Esophagus squamous epithelium (tissue), 4 donors: ENCODE data around the gene SYT5.

ENCODE experiments used
- CTCF ChIP-seq, 6 experiments: fragments of 450-650 bp in 4 of 6; fragments of 200-600 bp in 2 of 6; sonication (generic) in 2 of 6; IDR thresholded peaks; one replicate each; pipeline ENCODE4 v1.5.1; 2016 to 2019; ENCODE audit warnings: antibody characterized with exemption in 6 of 6, mild to moderate bottlenecking in 4 of 6, moderate library complexity in 4 of 6
- POLR2A ChIP-seq, 4 donors: fragments of 450-650 bp; IDR thresholded peaks; one replicate each; pipeline ENCODE4 v1.6.1; 2017; ENCODE audit warnings: antibody characterized with exemption in 4 of 4, mild to moderate bottlenecking in 4 of 4, moderate library complexity in 3 of 4

DNA sequence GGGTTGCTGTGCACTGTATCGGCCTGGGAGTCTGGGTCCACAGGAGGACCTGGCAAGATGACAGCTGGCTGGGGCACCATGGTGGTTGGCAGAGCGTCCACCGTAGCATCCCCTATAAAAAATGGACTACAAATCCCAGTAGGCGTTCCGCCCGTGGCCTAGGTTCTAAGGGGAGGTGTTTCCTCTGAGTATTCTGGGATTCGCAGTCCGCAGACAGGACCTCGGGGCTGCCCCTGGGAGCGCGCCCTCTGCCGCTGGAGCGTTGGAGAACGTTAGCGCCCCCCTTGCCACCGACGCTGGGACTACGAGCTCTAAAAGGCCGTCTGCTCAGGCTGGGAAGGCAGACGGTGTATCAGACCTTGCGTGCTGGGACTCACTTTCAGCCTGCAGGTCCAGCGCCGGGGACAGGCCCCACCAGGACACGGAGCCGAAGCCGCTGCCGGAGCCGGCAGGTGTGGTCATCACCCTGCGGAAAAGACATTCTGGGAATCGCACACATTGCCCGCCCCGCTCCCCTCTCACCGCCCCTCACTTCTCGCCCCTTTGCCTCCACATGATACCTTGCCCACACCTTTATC is 14.0 kb downstream of the SYT5 start:
- peak in 5 of 6 experiments; percentile 10 to 33 (median 17) for TF ChIP-seq CTCF (IDR thresholded peaks at IDR 0.05)
- no peak for TF ChIP-seq POLR2A (IDR thresholded peaks at IDR 0.05)
